A549 (cell line): ENCODE measurements around the gene MGMT.

Experiments used
- CEBPB ChIP-seq, 2 experiments: fragments of >200 bp in 1 of 2; sonication (Bioruptor Twin) in 1 of 2; formaldehyde crosslinking in 1 of 2; IDR thresholded peaks; 2 replicates each; pipeline ENCODE4 v1.6.1; 2012 to 2016
- CTCF ChIP-seq: fragments of >200 bp; sonication (Bioruptor Twin); formaldehyde crosslinking; IDR thresholded peaks from 3 replicates; pipeline ENCODE4 v1.5.1; 2016
- EHMT2 ChIP-seq: fragments of 200-600 bp; sonication (generic); IDR thresholded peaks from 2 replicates; pipeline ENCODE4 v1.6.1; 2016; ENCODE audit warnings: antibody characterized with exemption, low read depth, mild to moderate bottlenecking, moderate library complexity
- GATA3 ChIP-seq: IDR thresholded peaks from 2 replicates; pipeline ENCODE4 v1.6.1; 2012; ENCODE audit warnings: borderline replicate concordance
- PBX3 ChIP-seq: IDR thresholded peaks from 2 replicates; pipeline ENCODE4 v1.6.1; 2012
- REST ChIP-seq: fragments of 200-600 bp; sonication (generic); IDR thresholded peaks from 2 replicates; pipeline ENCODE4 v1.6.1; 2016; ENCODE audit warnings: antibody characterized with exemption, mild to moderate bottlenecking, moderate library complexity

- TF ChIP-seq CEBPB (IDR thresholded peaks at IDR 0.05) (no peak), EHMT2 (no peak), GATA3 (no peak), REST (no peak), CTCF (no peak), PBX3 (no peak)
Measured at GRCh38 chr10:129728905-129729795, 262.1 kb downstream of the MGMT start.
